GM23338 (cell line): Measurements from ENCODE around the gene SMIM45.

Experiments used
- ATAC-seq: fragments of 200-7000 bp; cut with Tn5 transposase; 3 replicates; pipeline ENCODE4 v1.9.1; 2020
- DNase-seq: peaks from one replicate; pipeline ENCODE4 v3.0.0-alpha.2; 2015; ENCODE audit warnings: low spot score
- H2AFZ ChIP-seq: fragments of 200-600 bp; sonication (generic); 2 replicates; pipeline ENCODE4 v1.8.0; 2016; ENCODE audit warnings: antibody characterized with exemption, mild to moderate bottlenecking, moderate library complexity
- H3F3A ChIP-seq: fragments of 200-600 bp; sonication (generic); replicated peaks from 2 replicates; pipeline ENCODE4 v1.8.0; 2017; ENCODE audit warnings: antibody characterized with exemption, mixed run types, low read depth
- H3K27ac ChIP-seq: fragments of 200-600 bp; sonication (generic); 2 replicates; pipeline ENCODE4 v1.6.1; 2016; ENCODE audit warnings: low read depth
- H3K27me3 ChIP-seq: fragments of 200-600 bp; sonication (generic); 2 replicates; pipeline ENCODE4 v1.8.0; 2016; ENCODE audit warnings: mild to moderate bottlenecking, mixed run types, moderate library complexity; ENCODE audit not compliant: insufficient read depth
- H3K36me3 ChIP-seq: fragments of 200-600 bp; sonication (generic); 2 replicates; pipeline ENCODE4 v1.8.0; 2016; ENCODE audit warnings: mild to moderate bottlenecking; ENCODE audit not compliant: insufficient read depth
- H3K4me1 ChIP-seq: fragments of 200-600 bp; sonication (generic); 2 replicates; pipeline ENCODE4 v1.8.0; 2016; ENCODE audit warnings: mild to moderate bottlenecking, moderate library complexity; ENCODE audit not compliant: insufficient read depth
- H3K4me2 ChIP-seq: fragments of 200-600 bp; sonication (generic); 2 replicates; pipeline ENCODE4 v1.7.1; 2017; ENCODE audit warnings: mixed run types
- H3K4me3 ChIP-seq: fragments of 200-600 bp; sonication (generic); 2 replicates; pipeline ENCODE4 v1.6.1; 2016; ENCODE audit warnings: mixed run types
- H3K79me2 ChIP-seq: fragments of 200-600 bp; sonication (generic); replicated peaks from 2 replicates; pipeline ENCODE4 v1.8.0; 2017; ENCODE audit warnings: mild to moderate bottlenecking; ENCODE audit not compliant: insufficient read depth
- H3K9me2 ChIP-seq: fragments of 200-600 bp; sonication (generic); 2 replicates; pipeline ENCODE4 v1.8.0; 2017; ENCODE audit not compliant: insufficient read depth
- H4K20me1 ChIP-seq: fragments of 200-600 bp; sonication (generic); replicated peaks from 2 replicates; pipeline ENCODE4 v1.8.0; 2017; ENCODE audit warnings: mild to moderate bottlenecking; ENCODE audit not compliant: insufficient read depth
- H3K27ac Mint-ChIP-seq: 2 replicates; pipeline ENCODE4 v1.8.0; 2020; ENCODE audit warnings: inconsistent platforms, mild to moderate bottlenecking, moderate library complexity, mixed read lengths
- H3K27me3 Mint-ChIP-seq: 3 replicates; pipeline ENCODE4 v1.8.0; 2022; ENCODE audit warnings: low read depth, mild to moderate bottlenecking, moderate library complexity, mixed read lengths, inconsistent platforms; ENCODE audit not compliant: insufficient read depth, poor library complexity
- H3K36me3 Mint-ChIP-seq: 3 replicates; pipeline ENCODE4 v1.8.0; 2021; ENCODE audit warnings: low read depth, mild to moderate bottlenecking, inconsistent platforms, moderate library complexity, mixed read lengths
- H3K4me1 Mint-ChIP-seq: 3 replicates; pipeline ENCODE4 v1.8.0; 2020; ENCODE audit warnings: mild to moderate bottlenecking, inconsistent platforms, mixed read lengths
- H3K4me3 Mint-ChIP-seq: 3 replicates; pipeline ENCODE4 v1.8.0; 2021; ENCODE audit warnings: moderate library complexity, mild to moderate bottlenecking, inconsistent platforms, mixed read lengths
- H3K9me3 Mint-ChIP-seq: 3 replicates; pipeline ENCODE4 v1.8.0; 2020; ENCODE audit warnings: moderate library complexity, mild to moderate bottlenecking, inconsistent platforms, mixed read lengths
- CREB1 ChIP-seq: fragments of 250-450 bp; sonication (Bioruptor Pico); IDR thresholded peaks from 2 replicates; pipeline ENCODE4 v1.5.0; 2020; ENCODE audit warnings: low read depth, mild to moderate bottlenecking, moderate library complexity
- ETS1 ChIP-seq: IDR thresholded peaks from 2 replicates; pipeline ENCODE4 v1.6.1; 2016; ENCODE audit warnings: antibody characterized with exemption
- JUNB ChIP-seq: IDR thresholded peaks from one replicate; pipeline ENCODE4 v1.6.1; 2016; ENCODE audit warnings: antibody characterized with exemption; ENCODE audit not compliant: unreplicated experiment
- NANOG ChIP-seq: IDR thresholded peaks from 2 replicates; pipeline ENCODE4 v1.6.1; 2016; ENCODE audit warnings: antibody characterized with exemption, borderline replicate concordance
- POLR2AphosphoS5 ChIP-seq: IDR thresholded peaks from 2 replicates; pipeline ENCODE4 v1.6.1; 2016; ENCODE audit warnings: antibody characterized with exemption, low read depth
- STAT1 ChIP-seq: IDR thresholded peaks from one replicate; pipeline ENCODE4 v1.6.1; 2016; ENCODE audit warnings: antibody characterized with exemption; ENCODE audit not compliant: unreplicated experiment
- ZNF114 ChIP-seq: fragments of 250-450 bp; sonication (Bioruptor Pico); IDR thresholded peaks from 2 replicates; pipeline ENCODE4 v1.5.0; 2020; ENCODE audit warnings: mild to moderate bottlenecking, moderate library complexity
- ZNF462 ChIP-seq: fragments of 250-450 bp; sonication (Bioruptor Pico); IDR thresholded peaks from 2 replicates; pipeline ENCODE4 v1.5.0; 2020; ENCODE audit warnings: mild to moderate bottlenecking, moderate library complexity
- TF ChIP-seq, protein P1 (sequence below), 2 experiments: fragments of 200-600 bp in 1 of 2; sonication (generic) in 1 of 2; conservative IDR thresholded peaks; 2 replicates each; pipeline versions ENCODE4 v1.5.1 to v1.6.1; 2016 to 2017; ENCODE audit warnings: antibody characterized with exemption in 2 of 2, low read depth in 2 of 2, mild to moderate bottlenecking in 2 of 2, moderate library complexity in 1 of 2
- TF ChIP-seq, protein P2 (sequence below): IDR thresholded peaks from one replicate; pipeline ENCODE4 v1.6.1; 2018; ENCODE audit warnings: antibody characterized with exemption; ENCODE audit not compliant: unreplicated experiment

The SMIM45 gene

DNA sequence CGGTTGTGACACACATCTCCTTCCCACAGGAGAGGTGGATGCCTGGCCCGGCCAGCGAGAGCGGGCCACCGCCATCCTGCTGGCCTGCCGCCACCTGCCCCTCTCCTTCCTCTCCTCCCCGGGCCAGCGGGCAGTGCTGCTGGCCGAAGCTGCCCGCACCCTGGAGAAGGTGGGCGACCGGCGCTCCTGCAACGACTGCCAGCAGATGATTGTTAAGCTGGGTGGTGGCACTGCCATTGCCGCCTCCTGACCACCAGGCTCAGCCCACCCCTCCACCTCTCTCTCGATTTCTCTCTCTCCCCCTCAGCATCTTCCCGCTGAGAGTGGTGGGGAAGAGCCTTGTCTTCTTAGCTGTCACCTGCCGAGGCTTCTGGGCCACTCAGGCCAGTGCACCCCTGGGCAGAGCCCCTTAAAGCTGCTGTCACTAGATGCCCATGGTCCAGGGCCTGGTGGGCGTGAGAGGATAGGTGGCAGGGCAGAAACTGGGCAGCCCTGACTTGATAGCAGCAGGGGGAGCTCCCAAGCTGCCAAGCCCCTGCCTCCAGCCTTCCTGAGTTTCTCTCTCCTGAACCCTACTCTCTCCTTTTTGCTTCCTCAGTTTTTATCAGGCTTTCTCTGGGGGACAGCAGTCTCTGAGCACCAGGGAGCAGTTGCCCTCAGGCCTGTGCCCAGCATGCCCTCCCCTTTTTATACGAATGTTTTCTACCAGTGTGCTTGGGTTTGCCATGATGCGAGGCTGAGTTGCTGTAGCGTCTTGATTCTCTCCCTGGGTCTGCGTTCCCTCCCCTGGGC, 46.3 kb upstream of the SMIM45 start (continued):
- TF ChIP-seq ETS1 (no peak), STAT1 (no peak), ZNF114 (CRISPR knock-in tag) (no peak)

GRCh38 chr22:41906822-41907221, 45.1 kb upstream of the SMIM45 start:
- peaks cover 12% of the 10 kb centered on the region; the same call in 2 of the 3 replicates for H3K4me1 Mint-ChIP-seq
- peaks cover 6% of the 10 kb centered on the region for H3K9me3 Mint-ChIP-seq
- H3K79me2 ChIP-seq = no peaks in the 10 kb centered on the region
- H3F3A ChIP-seq = peaks cover 20% of the 10 kb centered on the region
- H3K4me3 Mint-ChIP-seq = no peak overlapping the region
- ATAC-seq = no peak
- H3K27ac Mint-ChIP-seq = no peak overlapping the region
- H3K27ac ChIP-seq = no peak overlapping the region
- no peaks in the 10 kb centered on the region for H3K36me3 ChIP-seq
- H2AFZ ChIP-seq = no peak overlapping the region
- no peak for DNase-seq
- H4K20me1 ChIP-seq = peaks cover 5% of the 10 kb centered on the region
- H3K36me3 Mint-ChIP-seq = peaks cover 24% of the 10 kb centered on the region
- peaks cover 8% of the 10 kb centered on the region; the same call in 1 of the 2 replicates for H3K4me1 ChIP-seq
- H3K4me3 ChIP-seq = no peak overlapping the region
- no peaks in the 10 kb centered on the region for H3K9me2 ChIP-seq
- H3K27me3 ChIP-seq = peaks cover 36% of the 10 kb centered on the region
- no peak overlapping the region for H3K4me2 ChIP-seq
- peaks cover 42% of the 10 kb centered on the region for H3K27me3 Mint-ChIP-seq
- TF ChIP-seq STAT1 (no peak), CREB1 (CRISPR knock-in tag) (no peak), ZNF114 (CRISPR knock-in tag) (no peak), ETS1 (no peak), NANOG (no peak), JUNB (no peak), ZNF462 (no peak), POLR2AphosphoS5 (no peak)
- TF ChIP-seq, protein P1, sequence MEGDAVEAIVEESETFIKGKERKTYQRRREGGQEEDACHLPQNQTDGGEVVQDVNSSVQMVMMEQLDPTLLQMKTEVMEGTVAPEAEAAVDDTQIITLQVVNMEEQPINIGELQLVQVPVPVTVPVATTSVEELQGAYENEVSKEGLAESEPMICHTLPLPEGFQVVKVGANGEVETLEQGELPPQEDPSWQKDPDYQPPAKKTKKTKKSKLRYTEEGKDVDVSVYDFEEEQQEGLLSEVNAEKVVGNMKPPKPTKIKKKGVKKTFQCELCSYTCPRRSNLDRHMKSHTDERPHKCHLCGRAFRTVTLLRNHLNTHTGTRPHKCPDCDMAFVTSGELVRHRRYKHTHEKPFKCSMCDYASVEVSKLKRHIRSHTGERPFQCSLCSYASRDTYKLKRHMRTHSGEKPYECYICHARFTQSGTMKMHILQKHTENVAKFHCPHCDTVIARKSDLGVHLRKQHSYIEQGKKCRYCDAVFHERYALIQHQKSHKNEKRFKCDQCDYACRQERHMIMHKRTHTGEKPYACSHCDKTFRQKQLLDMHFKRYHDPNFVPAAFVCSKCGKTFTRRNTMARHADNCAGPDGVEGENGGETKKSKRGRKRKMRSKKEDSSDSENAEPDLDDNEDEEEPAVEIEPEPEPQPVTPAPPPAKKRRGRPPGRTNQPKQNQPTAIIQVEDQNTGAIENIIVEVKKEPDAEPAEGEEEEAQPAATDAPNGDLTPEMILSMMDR (conservative IDR thresholded peaks at IDR 0.05; ENCODE audit: low read depth in 2 of 2) = no peak
- TF ChIP-seq, protein P2, sequence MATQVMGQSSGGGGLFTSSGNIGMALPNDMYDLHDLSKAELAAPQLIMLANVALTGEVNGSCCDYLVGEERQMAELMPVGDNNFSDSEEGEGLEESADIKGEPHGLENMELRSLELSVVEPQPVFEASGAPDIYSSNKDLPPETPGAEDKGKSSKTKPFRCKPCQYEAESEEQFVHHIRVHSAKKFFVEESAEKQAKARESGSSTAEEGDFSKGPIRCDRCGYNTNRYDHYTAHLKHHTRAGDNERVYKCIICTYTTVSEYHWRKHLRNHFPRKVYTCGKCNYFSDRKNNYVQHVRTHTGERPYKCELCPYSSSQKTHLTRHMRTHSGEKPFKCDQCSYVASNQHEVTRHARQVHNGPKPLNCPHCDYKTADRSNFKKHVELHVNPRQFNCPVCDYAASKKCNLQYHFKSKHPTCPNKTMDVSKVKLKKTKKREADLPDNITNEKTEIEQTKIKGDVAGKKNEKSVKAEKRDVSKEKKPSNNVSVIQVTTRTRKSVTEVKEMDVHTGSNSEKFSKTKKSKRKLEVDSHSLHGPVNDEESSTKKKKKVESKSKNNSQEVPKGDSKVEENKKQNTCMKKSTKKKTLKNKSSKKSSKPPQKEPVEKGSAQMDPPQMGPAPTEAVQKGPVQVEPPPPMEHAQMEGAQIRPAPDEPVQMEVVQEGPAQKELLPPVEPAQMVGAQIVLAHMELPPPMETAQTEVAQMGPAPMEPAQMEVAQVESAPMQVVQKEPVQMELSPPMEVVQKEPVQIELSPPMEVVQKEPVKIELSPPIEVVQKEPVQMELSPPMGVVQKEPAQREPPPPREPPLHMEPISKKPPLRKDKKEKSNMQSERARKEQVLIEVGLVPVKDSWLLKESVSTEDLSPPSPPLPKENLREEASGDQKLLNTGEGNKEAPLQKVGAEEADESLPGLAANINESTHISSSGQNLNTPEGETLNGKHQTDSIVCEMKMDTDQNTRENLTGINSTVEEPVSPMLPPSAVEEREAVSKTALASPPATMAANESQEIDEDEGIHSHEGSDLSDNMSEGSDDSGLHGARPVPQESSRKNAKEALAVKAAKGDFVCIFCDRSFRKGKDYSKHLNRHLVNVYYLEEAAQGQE = no peak
